ENCODE results near the gene PRKAR1B. TPM values are rescaled to one million over a fixed set of nuclear protein-coding genes. Genes with fewer than 3 reads are reported as not detected.

The PRKAR1B gene
- total RNA-seq, 2 experiments from 2014 or later = 28.0 to 28.2 TPM

GRCh38 chr7:594920-595620 is 132.0 kb downstream of the PRKAR1B start:
- Mint-ChIP-seq H3K36me3 (peaks cover 12% of the 10 kb centered on the region), H3K4me3 (no peak overlapping the region), H3K4me1 (ENCODE audit: low read depth) (peaks cover 20% of the 10 kb centered on the region), H3K27me3 (no peaks in the 10 kb centered on the region), H3K27ac (no peak overlapping the region), H3K9me3 (no peaks in the 10 kb centered on the region)
- DNase-seq = no peak
- CTCF ChIA-PET = no interaction called here
- POLR2A ChIA-PET = interaction anchor here (0.7 kb wide), 1 partner anchor 10 kb away, joined by 3 read pairs; no protein-coding TSS in a partner anchor
- intact Hi-C loops (cut with micrococcal nuclease) = no loop called here

GRCh38 chr7:594212-594913 is 132.7 kb downstream of the PRKAR1B start:
- peaks cover 17% of the 10 kb centered on the region for H3K4me1 Mint-ChIP-seq (ENCODE audit: low read depth)
- ChIA-PET CTCF (interaction anchor here (1.0 kb wide), 1 partner anchor 26 kb away, joined by 6 read pairs; no protein-coding TSS in a partner anchor), POLR2A (interaction anchor here (0.6 to 0.7 kb wide), 2 partner anchors 7 to 10 kb away, joined by 3 read pairs; no protein-coding TSS in a partner anchor)
- intact Hi-C loops (cut with micrococcal nuclease) = no loop called here
- no peak for DNase-seq
- no peaks in the 10 kb centered on the region for H3K27me3 Mint-ChIP-seq
- H3K4me3 Mint-ChIP-seq = no peak overlapping the region
- H3K9me3 Mint-ChIP-seq = no peaks in the 10 kb centered on the region
- H3K27ac Mint-ChIP-seq = no peak overlapping the region
- H3K36me3 Mint-ChIP-seq = peaks cover 13% of the 10 kb centered on the region

- ChIA-PET POLR2A (interaction anchor here (0.6 kb wide), 1 partner anchor 8 kb away, joined by 3 read pairs; no protein-coding TSS in a partner anchor), CTCF (interaction anchor here (1.0 kb wide), 1 partner anchor 27 kb away, joined by 6 read pairs; no protein-coding TSS in a partner anchor)
- no peak overlapping the region for H3K27ac Mint-ChIP-seq
- DNase-seq = peak; percentile 23
- intact Hi-C loops (cut with micrococcal nuclease) = no loop called here
- H3K27me3 Mint-ChIP-seq = no peaks in the 10 kb centered on the region
- H3K4me1 Mint-ChIP-seq (ENCODE audit: low read depth) = peaks cover 17% of the 10 kb centered on the region
- H3K9me3 Mint-ChIP-seq = peaks cover 4% of the 10 kb centered on the region
- H3K36me3 Mint-ChIP-seq = peaks cover 21% of the 10 kb centered on the region
- no peak overlapping the region for H3K4me3 Mint-ChIP-seq
Measured at GRCh38 chr7:593324-594115, 133.6 kb downstream of the PRKAR1B start.

- no peak overlapping the region for H3K4me3 Mint-ChIP-seq
- H3K36me3 Mint-ChIP-seq = peaks cover 30% of the 10 kb centered on the region
- H3K27me3 Mint-ChIP-seq = no peaks in the 10 kb centered on the region
- intact Hi-C loops (cut with micrococcal nuclease) = no loop called here
- ChIA-PET CTCF (no interaction called here), POLR2A (no interaction called here)
- no peak overlapping the region for H3K27ac Mint-ChIP-seq
- H3K4me1 Mint-ChIP-seq (ENCODE audit: low read depth) = peaks cover 17% of the 10 kb centered on the region
- peaks cover 8% of the 10 kb centered on the region for H3K9me3 Mint-ChIP-seq
- no peak for DNase-seq
Measured at GRCh38 chr7:591856-592628, 135.0 kb downstream of the PRKAR1B start.

- no peak overlapping the region for H3K27ac Mint-ChIP-seq
- peaks cover 22% of the 10 kb centered on the region for H3K4me1 Mint-ChIP-seq (ENCODE audit: low read depth)
- CTCF ChIA-PET = no interaction called here
- peaks cover 14% of the 10 kb centered on the region for H3K9me3 Mint-ChIP-seq
- no peaks in the 10 kb centered on the region for H3K27me3 Mint-ChIP-seq
- intact Hi-C loops (cut with micrococcal nuclease) = no loop called here
- no peak overlapping the region for H3K4me3 Mint-ChIP-seq
- no peak for DNase-seq
- POLR2A ChIA-PET = interaction anchor here (0.8 kb wide), 1 partner anchor 9 kb away, joined by 3 read pairs; no protein-coding TSS in a partner anchor
- peaks cover 34% of the 10 kb centered on the region for H3K36me3 Mint-ChIP-seq
Measured at GRCh38 chr7:590731-591551, 136.1 kb downstream of the PRKAR1B start.

- POLR2A ChIA-PET = no interaction called here
- intact Hi-C loops (cut with micrococcal nuclease) = no loop called here
Measured at GRCh38 chr7:589781-590575, 137.1 kb downstream of the PRKAR1B start.

GRCh38 chr7:587767-588166 is 139.3 kb downstream of the PRKAR1B start:
- intact Hi-C loops (cut with micrococcal nuclease) = no loop called here
- Mint-ChIP-seq H3K9me3 (peaks cover 19% of the 10 kb centered on the region), H3K4me3 (no peak overlapping the region), H3K36me3 (peaks cover 47% of the 10 kb centered on the region), H3K27ac (no peak overlapping the region), H3K4me1 (ENCODE audit: low read depth) (peaks cover 39% of the 10 kb centered on the region), H3K27me3 (no peaks in the 10 kb centered on the region)
- CTCF ChIA-PET = no interaction called here
- DNase-seq = no peak
- POLR2A ChIA-PET = no interaction called here

More at GRCh38 chr7:589781-590575, 137.1 kb downstream of the PRKAR1B start:
- Mint-ChIP-seq H3K27me3 (no peaks in the 10 kb centered on the region), H3K4me3 (no peak overlapping the region), H3K9me3 (peaks cover 19% of the 10 kb centered on the region), H3K36me3 (peaks cover 34% of the 10 kb centered on the region), H3K27ac (no peak overlapping the region), H3K4me1 (ENCODE audit: low read depth) (peaks cover 30% of the 10 kb centered on the region)
- CTCF ChIA-PET = no interaction called here
- no peak for DNase-seq

GRCh38 chr7:586494-586893 is 140.6 kb downstream of the PRKAR1B start:
- H3K27ac Mint-ChIP-seq = peak overlapping the region; percentile 93
- DNase-seq = no peak
- H3K36me3 Mint-ChIP-seq = peaks cover 47% of the 10 kb centered on the region
- H3K4me3 Mint-ChIP-seq = no peak overlapping the region
- ChIA-PET CTCF (no interaction called here), POLR2A (interaction anchor here (3.7 kb wide), 1 partner anchor 17 kb away, joined by 69 read pairs; no protein-coding TSS in a partner anchor)
- H3K27me3 Mint-ChIP-seq = no peaks in the 10 kb centered on the region
- H3K4me1 Mint-ChIP-seq (ENCODE audit: low read depth) = peaks cover 38% of the 10 kb centered on the region
- peaks cover 19% of the 10 kb centered on the region for H3K9me3 Mint-ChIP-seq
- intact Hi-C loops (cut with micrococcal nuclease) = no loop called here

GRCh38 chr7:585873-586272 is 141.2 kb downstream of the PRKAR1B start:
- Mint-ChIP-seq H3K4me1 (ENCODE audit: low read depth) (peaks cover 38% of the 10 kb centered on the region), H3K36me3 (peaks cover 47% of the 10 kb centered on the region), H3K27ac (peak overlapping the region; percentile 93), H3K9me3 (peaks cover 19% of the 10 kb centered on the region), H3K4me3 (no peak overlapping the region), H3K27me3 (no peaks in the 10 kb centered on the region)
- intact Hi-C loops (cut with micrococcal nuclease) = no loop called here
- ChIA-PET POLR2A (interaction anchor here (1.0 to 3.7 kb wide), 2 partner anchors 11 to 17 kb away, joined by 3 to 69 read pairs; no protein-coding TSS in a partner anchor), CTCF (interaction anchor here (1.2 to 1.7 kb wide), 3 partner anchors 19 to 264 kb away, joined by 3 to 4 read pairs (median 3); no protein-coding TSS in a partner anchor)
- no peak for DNase-seq

GRCh38 chr7:585229-585711 is 141.8 kb downstream of the PRKAR1B start:
- intact Hi-C loops (cut with micrococcal nuclease) = no loop called here
- DNase-seq = peak; percentile 88
- peak overlapping the region; percentile 11 for H3K4me3 Mint-ChIP-seq
- peaks cover 38% of the 10 kb centered on the region for H3K4me1 Mint-ChIP-seq (ENCODE audit: low read depth)
- H3K36me3 Mint-ChIP-seq = peaks cover 47% of the 10 kb centered on the region
- peak overlapping the region; percentile 93 for H3K27ac Mint-ChIP-seq
- ChIA-PET POLR2A (interaction anchor here (0.7 to 3.7 kb wide), 5 partner anchors 10 to 32 kb away, joined by 3 to 69 read pairs (median 3); no protein-coding TSS in a partner anchor), CTCF (interaction anchor here (1.2 to 1.7 kb wide), 3 partner anchors 19 to 263 kb away, joined by 3 to 4 read pairs (median 3); no protein-coding TSS in a partner anchor)
- H3K27me3 Mint-ChIP-seq = no peaks in the 10 kb centered on the region
- H3K9me3 Mint-ChIP-seq = peaks cover 19% of the 10 kb centered on the region
